Fibroblast of lung (primary cell): ENCODE data around the gene RSPH1.

ENCODE experiments used
- EZH2 ChIP-seq: IDR thresholded peaks from 2 replicates; pipeline ENCODE4 v1.5.1; 2012; ENCODE audit warnings: low read length, control low read depth, mild to moderate bottlenecking; ENCODE audit errors: missing control alignments
- TF ChIP-seq, protein P1 (sequence below), 2 donors: IDR thresholded peaks in 1 of 2; conservative IDR thresholded peaks in 1 of 2; 1 replicate in 1 of 2; 2 replicates in 1 of 2; pipeline ENCODE4 v1.5.1; 2011 to 2012; ENCODE audit warnings: low read length in 2 of 2, control low read depth in 1 of 2, inconsistent platforms in 1 of 2, low read depth in 1 of 2, mild to moderate bottlenecking in 1 of 2

- TF ChIP-seq, protein P1, sequence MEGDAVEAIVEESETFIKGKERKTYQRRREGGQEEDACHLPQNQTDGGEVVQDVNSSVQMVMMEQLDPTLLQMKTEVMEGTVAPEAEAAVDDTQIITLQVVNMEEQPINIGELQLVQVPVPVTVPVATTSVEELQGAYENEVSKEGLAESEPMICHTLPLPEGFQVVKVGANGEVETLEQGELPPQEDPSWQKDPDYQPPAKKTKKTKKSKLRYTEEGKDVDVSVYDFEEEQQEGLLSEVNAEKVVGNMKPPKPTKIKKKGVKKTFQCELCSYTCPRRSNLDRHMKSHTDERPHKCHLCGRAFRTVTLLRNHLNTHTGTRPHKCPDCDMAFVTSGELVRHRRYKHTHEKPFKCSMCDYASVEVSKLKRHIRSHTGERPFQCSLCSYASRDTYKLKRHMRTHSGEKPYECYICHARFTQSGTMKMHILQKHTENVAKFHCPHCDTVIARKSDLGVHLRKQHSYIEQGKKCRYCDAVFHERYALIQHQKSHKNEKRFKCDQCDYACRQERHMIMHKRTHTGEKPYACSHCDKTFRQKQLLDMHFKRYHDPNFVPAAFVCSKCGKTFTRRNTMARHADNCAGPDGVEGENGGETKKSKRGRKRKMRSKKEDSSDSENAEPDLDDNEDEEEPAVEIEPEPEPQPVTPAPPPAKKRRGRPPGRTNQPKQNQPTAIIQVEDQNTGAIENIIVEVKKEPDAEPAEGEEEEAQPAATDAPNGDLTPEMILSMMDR (conservative IDR thresholded peaks at IDR 0.05 in 1 of 2, IDR thresholded peaks at IDR 0.05 in 1 of 2; ENCODE audit: low read depth in 1 of 2, low read length in 2 of 2): no peak
- TF ChIP-seq EZH2: no peak
Observed at GRCh38 chr21:42455754-42456440, 40.1 kb downstream of the RSPH1 start.
